ENCODE measurements around the gene TUFT1. TPM values are rescaled to one million over a fixed set of nuclear protein-coding genes. Genes with fewer than 3 reads are reported as not detected.

Gene TUFT1
- total RNA-seq, 2 experiments from 2014 or later: 0.06 to 0.13 TPM

DNA sequence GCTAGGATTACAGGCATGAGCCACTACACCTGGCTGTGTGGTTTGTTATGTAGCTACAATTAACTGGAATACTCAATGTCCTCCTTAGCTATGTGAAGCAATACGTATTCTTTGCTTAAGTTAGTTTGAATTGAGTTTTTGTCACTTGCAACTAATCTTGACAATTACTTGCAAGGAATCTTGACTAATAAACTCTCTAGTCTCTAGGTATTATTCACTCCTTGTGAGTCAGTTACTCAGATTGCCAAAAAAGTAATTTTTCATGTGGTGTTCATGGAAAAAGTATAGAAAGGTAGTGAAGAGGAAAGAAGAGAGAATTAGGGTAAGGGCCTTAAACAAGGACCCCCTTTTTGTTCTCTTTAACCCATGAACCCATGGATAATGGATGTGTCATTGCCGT is 64.2 kb downstream of the TUFT1 start:
- BruUV-seq (replicated peaks): no TSS peak
- Histone ChIP-seq H3K9me2 (ENCODE audit: insufficient read depth, low read length) (no peaks in the 10 kb centered on the region), H3K4me1 (ENCODE audit: insufficient read depth, low read length, poor library complexity, severe bottlenecking) (no peaks in the 10 kb centered on the region), H2AFZ (ENCODE audit: low read length) (no peak overlapping the region), H3K4me2 (ENCODE audit: low read length) (no peak overlapping the region), H3K36me3 (ENCODE audit: insufficient read depth, low read length) (no peaks in the 10 kb centered on the region), H3K79me2 (ENCODE audit: insufficient read depth, low read depth, low read length) (no peaks in the 10 kb centered on the region), H4K20me1 (ENCODE audit: insufficient read depth, low read length) (no peaks in the 10 kb centered on the region), H3K4me3 (ENCODE audit: low read depth, low read length, poor library complexity, severe bottlenecking) (no peak overlapping the region), H3K27ac (ENCODE audit: low read depth, low read length, poor library complexity, severe bottlenecking) (no peak overlapping the region), H3K9me3 (ENCODE audit: low read length) (no peaks in the 10 kb centered on the region)
- no peak for TF ChIP-seq EZH2phosphoT487 (IDR thresholded peaks at IDR 0.05; ENCODE audit: borderline replicate concordance, low read depth, low read length)
- TF ChIP-seq, protein P1, sequence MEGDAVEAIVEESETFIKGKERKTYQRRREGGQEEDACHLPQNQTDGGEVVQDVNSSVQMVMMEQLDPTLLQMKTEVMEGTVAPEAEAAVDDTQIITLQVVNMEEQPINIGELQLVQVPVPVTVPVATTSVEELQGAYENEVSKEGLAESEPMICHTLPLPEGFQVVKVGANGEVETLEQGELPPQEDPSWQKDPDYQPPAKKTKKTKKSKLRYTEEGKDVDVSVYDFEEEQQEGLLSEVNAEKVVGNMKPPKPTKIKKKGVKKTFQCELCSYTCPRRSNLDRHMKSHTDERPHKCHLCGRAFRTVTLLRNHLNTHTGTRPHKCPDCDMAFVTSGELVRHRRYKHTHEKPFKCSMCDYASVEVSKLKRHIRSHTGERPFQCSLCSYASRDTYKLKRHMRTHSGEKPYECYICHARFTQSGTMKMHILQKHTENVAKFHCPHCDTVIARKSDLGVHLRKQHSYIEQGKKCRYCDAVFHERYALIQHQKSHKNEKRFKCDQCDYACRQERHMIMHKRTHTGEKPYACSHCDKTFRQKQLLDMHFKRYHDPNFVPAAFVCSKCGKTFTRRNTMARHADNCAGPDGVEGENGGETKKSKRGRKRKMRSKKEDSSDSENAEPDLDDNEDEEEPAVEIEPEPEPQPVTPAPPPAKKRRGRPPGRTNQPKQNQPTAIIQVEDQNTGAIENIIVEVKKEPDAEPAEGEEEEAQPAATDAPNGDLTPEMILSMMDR (conservative IDR thresholded peaks at IDR 0.05; ENCODE audit: low read length): no peak
- intact Hi-C loops (cut with micrococcal nuclease; ENCODE audit: unreplicated experiment): no loop called here
- ChIA-PET CTCF (ENCODE audit: unreplicated experiment) (no interaction called here), POLR2A (interaction anchor here (0.5 to 0.7 kb wide), 2 partner anchors 72 to 423 kb away, joined by 3 read pairs; no protein-coding TSS in a partner anchor)
- DNase-seq (ENCODE audit: low spot score): no peak

DNA sequence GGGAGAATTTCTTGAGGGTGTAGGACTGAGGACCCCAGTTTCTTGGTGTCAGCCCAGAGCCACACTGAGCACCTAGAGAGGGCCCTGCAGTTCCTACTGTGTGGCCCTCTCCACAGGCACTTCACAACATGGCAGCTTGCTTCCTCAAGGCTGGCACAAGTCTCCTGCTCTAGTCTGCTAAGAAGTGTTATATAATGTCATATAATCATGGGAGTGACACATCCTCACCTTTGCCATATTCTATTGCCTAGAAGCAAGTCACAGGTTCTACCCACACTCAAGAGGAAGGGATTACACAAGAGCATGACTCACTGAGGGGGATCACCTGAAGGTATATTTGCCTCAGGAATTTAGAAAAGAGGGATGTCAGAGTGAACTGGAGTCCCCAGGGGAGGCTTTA is 66.3 kb downstream of the TUFT1 start:
- no peak overlapping the region for H2AFZ ChIP-seq (ENCODE audit: low read length)
- no peak overlapping the region for H3K4me2 ChIP-seq (ENCODE audit: low read length)
- H3K9me3 ChIP-seq (ENCODE audit: low read length): no peaks in the 10 kb centered on the region
- POLR2A ChIA-PET: interaction anchor here (0.7 kb wide), 1 partner anchor 303 kb away, joined by 4 read pairs; the partner anchor contains the start of gene THEM4
- H3K36me3 ChIP-seq (ENCODE audit: insufficient read depth, low read length): no peaks in the 10 kb centered on the region
- no peak for TF ChIP-seq EZH2phosphoT487 (IDR thresholded peaks at IDR 0.05; ENCODE audit: borderline replicate concordance, low read depth, low read length)
- TF ChIP-seq, protein P1 (conservative IDR thresholded peaks at IDR 0.05; ENCODE audit: low read length): no peak
- no TSS peak for BruUV-seq (replicated peaks)
- CTCF ChIA-PET (ENCODE audit: unreplicated experiment): no interaction called here
- no peak overlapping the region for H3K27ac ChIP-seq (ENCODE audit: low read depth, low read length, poor library complexity, severe bottlenecking)
- DNase-seq (ENCODE audit: low spot score): no peak
- intact Hi-C loops (cut with micrococcal nuclease; ENCODE audit: unreplicated experiment): no loop called here
- H3K79me2 ChIP-seq (ENCODE audit: insufficient read depth, low read depth, low read length): no peaks in the 10 kb centered on the region
- no peak overlapping the region for H3K4me3 ChIP-seq (ENCODE audit: low read depth, low read length, poor library complexity, severe bottlenecking)
- no peaks in the 10 kb centered on the region for H3K9me2 ChIP-seq (ENCODE audit: insufficient read depth, low read length)
- H3K4me1 ChIP-seq (ENCODE audit: insufficient read depth, low read length, poor library complexity, severe bottlenecking): peaks cover 5% of the 10 kb centered on the region
- H4K20me1 ChIP-seq (ENCODE audit: insufficient read depth, low read length): no peaks in the 10 kb centered on the region

DNA sequence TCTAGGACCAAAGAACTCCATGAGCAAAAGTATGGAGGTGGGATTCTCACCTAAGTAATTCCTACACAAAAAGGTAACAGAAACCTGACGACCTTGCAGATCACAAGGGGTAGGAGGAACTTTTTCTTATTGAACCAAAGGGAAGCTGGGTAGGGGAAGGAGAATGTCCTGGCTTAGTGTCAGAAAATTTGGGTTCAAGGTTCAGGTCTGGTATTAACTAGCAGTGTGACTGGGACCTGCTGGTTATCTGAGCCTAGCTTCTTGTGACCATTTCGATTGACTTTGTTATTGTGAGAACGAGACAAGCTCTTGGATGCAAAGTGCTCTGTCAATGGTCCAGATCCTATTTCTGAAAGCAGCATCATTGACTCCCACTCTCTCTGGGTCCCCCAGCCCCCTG is 66.7 kb downstream of the TUFT1 start:
- no TSS peak for BruUV-seq (replicated peaks)
- ChIA-PET CTCF (ENCODE audit: unreplicated experiment) (no interaction called here), POLR2A (no interaction called here)
- no peak for TF ChIP-seq EZH2phosphoT487 (IDR thresholded peaks at IDR 0.05; ENCODE audit: borderline replicate concordance, low read depth, low read length)
- TF ChIP-seq, protein P1 (conservative IDR thresholded peaks at IDR 0.05; ENCODE audit: low read length): no peak
- H3K36me3 ChIP-seq (ENCODE audit: insufficient read depth, low read length): no peaks in the 10 kb centered on the region
- intact Hi-C loops (cut with micrococcal nuclease; ENCODE audit: unreplicated experiment): no loop called here
- H3K4me2 ChIP-seq (ENCODE audit: low read length): no peak overlapping the region
- no peaks in the 10 kb centered on the region for H4K20me1 ChIP-seq (ENCODE audit: insufficient read depth, low read length)
- no peaks in the 10 kb centered on the region for H3K79me2 ChIP-seq (ENCODE audit: insufficient read depth, low read depth, low read length)
- H3K4me1 ChIP-seq (ENCODE audit: insufficient read depth, low read length, poor library complexity, severe bottlenecking): peaks cover 8% of the 10 kb centered on the region
- DNase-seq (ENCODE audit: low spot score): no peak
- no peak overlapping the region for H3K27ac ChIP-seq (ENCODE audit: low read depth, low read length, poor library complexity, severe bottlenecking)
- no peak overlapping the region for H2AFZ ChIP-seq (ENCODE audit: low read length)
- H3K4me3 ChIP-seq (ENCODE audit: low read depth, low read length, poor library complexity, severe bottlenecking): no peak overlapping the region
- no peaks in the 10 kb centered on the region for H3K9me3 ChIP-seq (ENCODE audit: low read length)
- H3K9me2 ChIP-seq (ENCODE audit: insufficient read depth, low read length): no peaks in the 10 kb centered on the region
